A673 (cell line): ENCODE measurements around the gene BANK1. TPM values are rescaled to one million over a fixed set of nuclear protein-coding genes. Genes with fewer than 3 reads are reported as not detected.

Experiments used
- BruUV-seq: library from RNA; stranded (reverse); fragments of 400-500 nt; replicated peaks from 2 replicates; lab custom pipeline; 2021; lab: Mats Ljungman, UMichigan
- CTCF ChIA-PET: fragments of 300-600 bp; sonication (Branson Sonifier 250); formaldehyde crosslinking; loops from one replicate; lab custom pipeline; 2022; ENCODE audit warnings: antibody characterized with exemption; lab: Charles Lee
- POLR2A ChIA-PET: fragments of 300-600 bp; sonication (Branson Sonifier 250); formaldehyde crosslinking; loops from one replicate; lab custom pipeline; 2022; ENCODE audit warnings: antibody characterized with exemption; ENCODE audit not compliant: low non-redundant PET; lab: Charles Lee
- DNase-seq: peaks from one replicate; pipeline ENCODE4 v3.0.0-alpha.2; 2015; ENCODE audit warnings: low spot score
- H3K27ac ChIP-seq: fragments of 200-600 bp; sonication (generic); 2 replicates; pipeline ENCODE4 v1.5.1; 2016; ENCODE audit warnings: mixed run types, low read depth, mild to moderate bottlenecking, mixed read lengths, antibody characterized with exemption, low read length; ENCODE audit not compliant: poor library complexity, severe bottlenecking
- H3K27me3 ChIP-seq: fragments of 200-600 bp; sonication (generic); replicated peaks from 2 replicates; pipeline ENCODE4 v1.6.1; 2017; ENCODE audit warnings: mixed run types, low read depth, mild to moderate bottlenecking, mixed read lengths, antibody characterized with exemption, low read length; ENCODE audit not compliant: insufficient read depth, poor library complexity
- H3K36me3 ChIP-seq: fragments of 200-600 bp; sonication (generic); 2 replicates; pipeline ENCODE4 v1.6.1; 2016; ENCODE audit warnings: mixed run types, mild to moderate bottlenecking, mixed read lengths, antibody characterized with exemption, low read length; ENCODE audit not compliant: insufficient read depth, poor library complexity, severe bottlenecking
- H3K4me1 ChIP-seq: fragments of 200-600 bp; sonication (generic); 2 replicates; pipeline ENCODE4 v1.6.1; 2017; ENCODE audit warnings: mixed run types, mild to moderate bottlenecking, mixed read lengths, antibody characterized with exemption, low read length; ENCODE audit not compliant: insufficient read depth, poor library complexity, severe bottlenecking
- H3K4me3 ChIP-seq: fragments of 200-600 bp; sonication (generic); 2 replicates; pipeline ENCODE4 v1.5.1; 2016; ENCODE audit warnings: low read depth, mixed run types, mild to moderate bottlenecking, mixed read lengths, low read length; ENCODE audit not compliant: poor library complexity, severe bottlenecking
- H3K9me3 ChIP-seq: fragments of 200-600 bp; sonication (generic); 2 replicates; pipeline ENCODE4 v1.6.1; 2016; ENCODE audit warnings: mixed run types, low read depth, mild to moderate bottlenecking, mixed read lengths, antibody characterized with exemption, low read length; ENCODE audit not compliant: poor library complexity, severe bottlenecking
- EZH2 ChIP-seq: fragments of 200-600 bp; sonication (generic); IDR thresholded peaks from 2 replicates; pipeline ENCODE4 v1.6.1; 2017; ENCODE audit warnings: borderline replicate concordance, low read depth, mild to moderate bottlenecking, mixed read lengths, antibody characterized with exemption, low read length; ENCODE audit not compliant: poor library complexity, severe bottlenecking
- intact Hi-C: fragments of 100-400 bp; cut with micrococcal nuclease; formaldehyde crosslinking; loops from one replicate; pipeline ENCODE4 v1.10.0; 2022; ENCODE audit not compliant: unreplicated experiment
- total RNA-seq: library from RNA; stranded (reverse); gene quantifications from 2 replicates; pipeline ENCODE4 v1.2.3, GENCODE V29; 2021
- TF ChIP-seq, protein P1 (sequence below): fragments of 300-800, 200-600 bp; sonication (generic); conservative IDR thresholded peaks from 2 replicates; pipeline ENCODE4 v1.5.1; 2017; ENCODE audit warnings: low read depth, mild to moderate bottlenecking, antibody characterized with exemption, low read length, moderate library complexity, mixed read lengths

The BANK1 gene
- total RNA-seq, 1 experiment from 2014 or later: not detected

GRCh38 chr4:101780284-101780683 is 10.2 kb upstream of the BANK1 start:
- Histone ChIP-seq H3K27me3 (no peaks in the 10 kb centered on the region), H3K36me3 (no peaks in the 10 kb centered on the region), H3K4me3 (no peak overlapping the region), H3K27ac (no peak overlapping the region), H3K9me3 (no peaks in the 10 kb centered on the region), H3K4me1 (no peaks in the 10 kb centered on the region)
- DNase-seq: no peak
- BruUV-seq: no TSS peak
- TF ChIP-seq, protein P1, sequence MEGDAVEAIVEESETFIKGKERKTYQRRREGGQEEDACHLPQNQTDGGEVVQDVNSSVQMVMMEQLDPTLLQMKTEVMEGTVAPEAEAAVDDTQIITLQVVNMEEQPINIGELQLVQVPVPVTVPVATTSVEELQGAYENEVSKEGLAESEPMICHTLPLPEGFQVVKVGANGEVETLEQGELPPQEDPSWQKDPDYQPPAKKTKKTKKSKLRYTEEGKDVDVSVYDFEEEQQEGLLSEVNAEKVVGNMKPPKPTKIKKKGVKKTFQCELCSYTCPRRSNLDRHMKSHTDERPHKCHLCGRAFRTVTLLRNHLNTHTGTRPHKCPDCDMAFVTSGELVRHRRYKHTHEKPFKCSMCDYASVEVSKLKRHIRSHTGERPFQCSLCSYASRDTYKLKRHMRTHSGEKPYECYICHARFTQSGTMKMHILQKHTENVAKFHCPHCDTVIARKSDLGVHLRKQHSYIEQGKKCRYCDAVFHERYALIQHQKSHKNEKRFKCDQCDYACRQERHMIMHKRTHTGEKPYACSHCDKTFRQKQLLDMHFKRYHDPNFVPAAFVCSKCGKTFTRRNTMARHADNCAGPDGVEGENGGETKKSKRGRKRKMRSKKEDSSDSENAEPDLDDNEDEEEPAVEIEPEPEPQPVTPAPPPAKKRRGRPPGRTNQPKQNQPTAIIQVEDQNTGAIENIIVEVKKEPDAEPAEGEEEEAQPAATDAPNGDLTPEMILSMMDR: no peak
- TF ChIP-seq EZH2: no peak
- intact Hi-C loops: no loop called here
- ChIA-PET POLR2A (no interaction called here), CTCF (no interaction called here)

GRCh38 chr4:101782546-101782945 is 8.0 kb upstream of the BANK1 start:
- Histone ChIP-seq H3K36me3 (no peaks in the 10 kb centered on the region), H3K9me3 (no peaks in the 10 kb centered on the region), H3K27me3 (no peaks in the 10 kb centered on the region), H3K27ac (no peak overlapping the region), H3K4me3 (no peak overlapping the region), H3K4me1 (no peaks in the 10 kb centered on the region)
- no peak for TF ChIP-seq EZH2
- TF ChIP-seq, protein P1: no peak
- BruUV-seq: no TSS peak
- CTCF ChIA-PET: interaction anchor here (0.6 kb wide), 1 partner anchor 524 kb away, joined by 3 read pairs; no protein-coding TSS in a partner anchor
- intact Hi-C loops: no loop called here
- POLR2A ChIA-PET: no interaction called here
- no peak for DNase-seq

DNA sequence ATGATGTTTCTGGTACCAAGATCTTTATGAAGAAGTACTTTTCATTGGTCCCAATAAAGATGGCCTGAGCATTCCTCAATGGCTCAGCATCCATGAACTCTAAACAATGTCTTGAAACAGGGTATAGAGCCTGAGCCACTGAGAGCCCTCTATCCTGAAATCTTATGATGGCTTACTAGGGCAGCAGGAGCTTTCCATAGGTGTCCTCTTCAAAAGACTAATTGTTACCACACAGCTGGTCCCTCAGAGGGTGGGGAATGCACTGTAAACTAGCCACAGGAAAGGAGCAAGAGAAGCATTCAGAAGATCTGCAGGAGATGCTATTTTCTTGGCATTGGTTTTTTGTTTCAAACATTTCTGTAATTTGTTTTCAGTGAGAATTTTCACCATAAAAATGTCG is 5.6 kb upstream of the BANK1 start:
- DNase-seq: no peak
- POLR2A ChIA-PET: no interaction called here

More for the DNA sequence above, 5.6 kb upstream of the BANK1 start:
- intact Hi-C loops: no loop called here
- CTCF ChIA-PET: no interaction called here
- BruUV-seq: no TSS peak
- Histone ChIP-seq H3K27ac (no peak overlapping the region), H3K27me3 (no peaks in the 10 kb centered on the region), H3K4me3 (no peak overlapping the region), H3K9me3 (no peaks in the 10 kb centered on the region), H3K4me1 (no peaks in the 10 kb centered on the region), H3K36me3 (no peaks in the 10 kb centered on the region)
- TF ChIP-seq, protein P1: no peak
- TF ChIP-seq EZH2: no peak
